Stimulated activated CD4-positive, alpha-beta T cell treated with anti-CD3 and anti-CD28 coated beads, Interleukin-15, amount 100 ng/mL, for 24 hours (primary cell): ENCODE measurements around the gene MDP1.
"Not testable (repeated sequence)": the region's sequence is repeated elsewhere in the genome, so short reads cannot be mapped to it uniquely, and the experiment has no call there.

Source experiments
- DNase-seq: peaks from one replicate; pipeline ENCODE4 v3.0.0-alpha.2; 2020

Gene MDP1

DNA sequence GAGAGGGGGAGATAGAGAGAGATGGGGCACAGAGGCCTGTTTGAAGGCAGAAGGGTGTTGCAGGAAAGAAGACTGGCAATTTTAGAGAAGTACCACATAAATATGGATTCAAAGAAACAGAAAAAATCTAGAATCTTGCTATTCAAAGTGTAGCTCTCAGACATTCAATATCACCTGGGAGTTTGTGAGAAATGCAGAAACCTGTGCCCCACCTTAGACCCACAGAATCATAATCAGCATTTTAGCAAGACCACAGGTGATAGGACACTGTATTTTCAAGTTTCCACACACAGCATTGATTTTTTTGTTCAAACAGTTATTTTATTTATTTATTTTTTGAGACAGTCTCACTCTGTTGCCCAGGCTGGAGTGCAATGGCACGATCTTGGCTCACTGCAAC is 13.0 kb upstream of the MDP1 start:
- DNase-seq: no peak

GRCh38 chr14:24226473-24226872 is 10.6 kb upstream of the MDP1 start:
- no peak for DNase-seq

- no peak for DNase-seq
Measured at GRCh38 chr14:24224618-24225071, 8.8 kb upstream of the MDP1 start.

DNA sequence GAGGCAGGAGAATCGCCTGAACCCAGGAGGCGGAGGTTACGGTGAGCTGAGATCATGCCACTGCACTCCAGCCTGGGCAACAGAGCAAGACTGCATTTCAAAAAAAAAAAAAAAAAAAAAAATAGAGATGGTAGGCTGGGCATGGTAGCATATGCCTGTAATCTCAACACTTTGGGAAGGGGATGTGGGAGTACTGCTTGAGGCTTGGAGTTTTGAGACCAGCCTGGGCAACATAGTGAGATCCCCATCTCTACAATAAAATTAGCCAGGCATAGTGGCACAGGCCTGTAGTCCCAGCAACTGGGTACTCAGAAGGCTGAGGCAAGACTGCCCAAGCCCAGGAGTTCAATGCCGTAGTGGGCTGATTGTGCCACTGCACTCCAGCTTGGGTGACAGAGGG is 7.1 kb upstream of the MDP1 start:
- DNase-seq: not testable (repeated sequence)

DNA sequence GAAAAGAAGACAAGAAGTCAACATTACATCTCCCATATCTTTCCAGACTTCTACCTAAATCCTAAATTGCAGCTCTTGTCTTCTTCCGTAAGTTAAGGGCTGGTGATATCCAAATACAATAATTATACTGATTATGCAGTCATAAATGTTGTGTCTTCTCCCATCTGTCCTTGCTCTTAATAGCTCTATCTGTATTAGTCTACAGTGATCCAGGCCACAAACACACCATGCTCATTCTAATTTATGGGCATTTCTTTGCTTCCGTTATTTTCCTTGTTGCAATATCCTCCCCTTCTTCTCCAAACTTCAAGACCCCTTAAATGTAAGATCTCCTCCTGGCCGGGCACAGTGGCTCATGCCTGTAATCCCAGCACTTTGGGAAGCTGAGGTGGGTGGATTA is 3.7 kb upstream of the MDP1 start:
- DNase-seq: no peak

GRCh38 chr14:24219080-24219479 is 3.2 kb upstream of the MDP1 start:
- DNase-seq: no peak

DNA sequence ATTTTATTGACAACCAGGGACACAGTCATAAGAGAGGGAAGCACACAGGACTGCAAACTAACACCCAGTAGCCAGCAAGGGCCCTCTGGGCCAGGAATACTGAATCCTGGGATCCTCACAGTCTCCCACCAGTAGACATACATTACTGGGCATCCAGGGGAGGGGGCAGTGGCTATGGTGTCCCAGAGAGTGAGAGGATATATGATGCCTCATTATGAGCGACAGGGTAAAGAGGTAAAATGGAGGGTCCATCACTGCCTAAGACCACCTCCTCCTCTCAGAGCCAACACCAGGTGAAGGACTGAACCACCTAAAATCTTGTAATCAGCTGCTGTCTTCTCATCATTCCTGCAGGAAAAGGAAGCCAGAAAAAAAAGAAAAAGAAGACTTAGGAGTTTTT is 1.0 kb upstream of the MDP1 start:
- not testable (repeated sequence) for DNase-seq

- DNase-seq: no peak
Measured at GRCh38 chr14:24216345-24216699, 456 bp upstream of the MDP1 start.

DNA sequence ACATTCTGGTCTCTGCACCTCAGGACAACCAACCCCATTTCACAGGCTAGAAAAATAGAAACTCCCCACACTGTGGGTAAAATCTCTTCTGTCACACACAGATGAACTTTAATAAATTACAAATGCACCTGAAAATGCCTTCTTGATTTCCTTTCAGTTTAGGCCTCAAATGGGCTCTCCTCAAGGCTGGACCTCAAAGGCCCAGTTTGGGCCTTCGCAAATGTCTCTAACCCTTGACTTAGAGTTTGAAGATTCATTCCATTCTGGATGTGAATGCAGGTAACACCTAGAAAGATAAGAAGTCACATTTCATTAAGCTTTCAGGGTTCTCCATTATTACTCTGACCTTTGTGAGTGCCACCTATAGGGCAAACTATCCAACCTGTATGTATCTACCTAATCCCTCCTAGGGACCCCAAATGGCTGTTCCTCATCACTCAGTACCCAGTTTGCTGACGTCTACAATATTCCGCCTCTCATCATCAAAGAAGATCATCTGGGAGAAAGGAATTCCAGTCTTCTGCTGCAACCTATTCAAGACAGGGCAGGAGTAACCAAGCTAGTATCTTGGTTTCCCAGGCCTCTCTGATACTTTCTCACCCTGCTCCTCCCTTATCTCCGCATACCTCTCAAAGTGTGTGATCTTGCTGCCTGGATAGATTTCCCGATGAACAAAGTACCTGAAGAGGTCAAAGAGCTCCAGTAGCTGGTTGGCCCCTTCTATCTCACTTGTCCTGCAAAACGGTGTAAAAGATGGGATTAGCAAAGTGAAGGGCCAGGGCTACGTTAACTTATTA is 1.8 kb downstream of the MDP1 start:
- no peak for DNase-seq

DNA sequence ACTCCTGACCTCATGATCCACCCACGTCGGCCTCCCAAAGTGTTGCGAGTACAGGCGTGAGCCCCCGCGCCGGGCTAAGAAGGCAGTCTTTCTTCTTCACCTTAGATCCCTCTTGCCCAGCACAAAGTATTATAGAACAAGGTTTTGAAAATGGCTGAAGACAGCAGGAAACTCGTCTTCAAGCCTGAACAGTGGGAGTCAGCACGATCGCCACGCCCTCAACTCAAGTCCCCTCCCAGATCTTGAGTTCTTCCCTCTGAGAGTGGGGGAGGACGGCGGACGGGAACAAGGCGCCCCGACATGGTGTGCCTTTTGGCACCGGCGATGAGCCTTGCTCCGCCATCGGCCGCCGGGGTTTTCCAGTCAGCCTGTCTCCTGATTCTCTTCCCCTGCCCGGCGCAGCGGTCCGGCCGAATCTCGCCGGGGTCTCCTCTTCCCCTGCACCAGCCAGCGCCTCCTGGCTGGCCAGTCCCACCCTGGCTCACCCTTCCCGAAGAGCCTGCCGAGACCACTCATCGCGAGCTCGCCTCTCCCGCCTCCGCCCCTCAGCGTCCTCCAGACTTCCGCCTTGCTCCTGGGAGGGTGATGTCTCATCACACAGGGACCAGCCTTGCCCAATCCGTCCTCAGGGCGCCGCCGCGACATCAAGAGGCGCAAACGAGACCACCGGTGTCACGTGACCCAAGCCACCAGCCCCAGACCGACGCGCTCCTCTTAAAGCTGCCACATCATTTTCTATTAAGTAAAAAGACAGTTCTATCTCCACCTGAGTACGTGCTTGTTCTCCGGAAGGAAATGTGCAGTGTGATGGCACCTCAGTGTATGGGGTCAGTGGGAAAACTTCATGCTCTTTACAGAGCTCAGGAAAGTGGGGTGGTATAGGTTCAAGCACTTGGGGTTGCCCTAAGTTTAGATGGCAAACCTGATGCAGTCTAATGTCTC is 2.7 kb downstream of the MDP1 start, which contains the start of gene CHMP4A:
Gene CHMP4A (minus strand): TSS at position 565 of the 942 bp plus-strand sequence. CDS start 49 bp downstream, at position 516.
- DNase-seq: peak; percentile 99

- no peak for DNase-seq
Measured at GRCh38 chr14:24211311-24211710, 4.6 kb downstream of the MDP1 start.

- no peak for DNase-seq
Measured at GRCh38 chr14:24207625-24208024, 8.2 kb downstream of the MDP1 start.

- DNase-seq: no peak
Measured at GRCh38 chr14:24207104-24207551, 8.7 kb downstream of the MDP1 start.

GRCh38 chr14:24206260-24207103 is 9.4 kb downstream of the MDP1 start:
- DNase-seq: no peak

DNA sequence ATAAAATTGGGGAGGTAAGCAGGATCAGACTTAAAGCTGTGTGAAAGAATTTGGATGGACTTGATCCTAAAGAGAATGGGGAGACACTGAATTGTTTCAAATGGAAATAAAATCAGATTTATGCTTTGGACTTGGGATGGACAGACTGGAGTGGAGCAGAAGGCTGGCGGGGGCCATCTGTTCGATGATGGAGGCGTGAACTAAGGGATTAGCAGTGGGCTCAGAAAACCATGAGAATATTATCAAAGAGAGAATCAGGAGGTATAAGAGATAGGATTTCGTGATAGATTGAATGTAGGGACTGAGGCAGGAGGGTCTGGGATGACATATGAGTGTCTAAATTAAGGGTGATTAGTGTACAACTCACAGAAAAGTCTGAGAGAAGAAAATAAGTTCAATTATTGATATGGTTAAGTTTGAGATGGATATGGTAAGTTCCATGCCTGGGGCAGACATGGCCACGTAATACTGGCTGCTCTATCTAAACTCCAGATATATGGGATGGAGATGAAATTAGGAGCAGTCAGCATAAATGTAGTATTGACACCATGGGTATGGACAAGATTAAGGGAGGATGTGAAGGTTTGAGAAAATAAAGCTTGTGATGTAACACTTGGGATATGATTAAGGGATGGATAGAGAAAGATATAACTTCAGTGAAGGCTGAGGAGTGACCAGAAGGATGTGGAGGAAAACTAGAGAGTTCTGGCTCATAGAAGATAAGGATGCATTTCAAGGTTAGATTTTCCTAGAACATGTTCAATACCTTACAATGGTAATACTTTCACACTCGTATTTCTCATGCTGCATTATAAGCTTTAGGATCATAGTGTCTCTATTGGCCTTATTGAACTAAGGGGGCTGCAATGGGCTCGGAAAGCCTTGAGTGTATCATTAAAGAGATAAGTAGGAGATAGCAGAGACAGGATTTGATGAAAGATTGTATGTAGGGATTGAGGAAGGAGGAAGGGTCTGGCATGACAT is 11.4 kb downstream of the MDP1 start:
- no peak for DNase-seq

DNA sequence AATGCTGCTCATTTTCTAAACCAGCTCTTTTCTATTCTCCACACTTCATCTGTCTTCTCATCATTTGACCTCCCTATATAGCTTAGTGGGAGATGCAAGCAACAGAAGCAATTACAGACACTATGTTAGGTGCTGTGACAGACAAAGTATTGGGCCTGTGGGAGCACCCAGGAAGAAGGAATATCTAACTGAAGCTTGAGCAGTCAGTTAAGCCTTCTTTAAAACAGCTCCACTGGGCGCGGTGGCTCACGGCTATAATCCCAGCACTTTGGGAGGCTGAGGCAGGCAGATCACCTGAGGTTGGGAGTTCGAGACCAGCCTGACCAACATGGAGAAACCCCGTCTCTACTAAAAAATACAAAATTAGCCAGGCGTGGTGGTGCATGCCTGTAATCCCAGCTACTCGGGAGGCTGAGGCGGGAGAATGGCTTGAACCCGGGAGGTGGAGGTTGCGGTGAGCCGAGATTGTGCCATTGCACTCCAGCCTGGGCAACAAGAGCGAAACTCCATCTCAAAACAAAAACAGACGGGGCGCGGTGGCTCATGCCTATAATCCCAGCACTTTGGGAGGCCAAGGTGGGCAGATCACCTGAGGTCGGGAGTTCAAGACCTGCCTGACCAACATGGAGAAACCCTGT is 12.5 kb downstream of the MDP1 start:
- DNase-seq: not testable (repeated sequence)

GRCh38 chr14:24202538-24202937 is 13.3 kb downstream of the MDP1 start:
- not testable (repeated sequence) for DNase-seq

DNA sequence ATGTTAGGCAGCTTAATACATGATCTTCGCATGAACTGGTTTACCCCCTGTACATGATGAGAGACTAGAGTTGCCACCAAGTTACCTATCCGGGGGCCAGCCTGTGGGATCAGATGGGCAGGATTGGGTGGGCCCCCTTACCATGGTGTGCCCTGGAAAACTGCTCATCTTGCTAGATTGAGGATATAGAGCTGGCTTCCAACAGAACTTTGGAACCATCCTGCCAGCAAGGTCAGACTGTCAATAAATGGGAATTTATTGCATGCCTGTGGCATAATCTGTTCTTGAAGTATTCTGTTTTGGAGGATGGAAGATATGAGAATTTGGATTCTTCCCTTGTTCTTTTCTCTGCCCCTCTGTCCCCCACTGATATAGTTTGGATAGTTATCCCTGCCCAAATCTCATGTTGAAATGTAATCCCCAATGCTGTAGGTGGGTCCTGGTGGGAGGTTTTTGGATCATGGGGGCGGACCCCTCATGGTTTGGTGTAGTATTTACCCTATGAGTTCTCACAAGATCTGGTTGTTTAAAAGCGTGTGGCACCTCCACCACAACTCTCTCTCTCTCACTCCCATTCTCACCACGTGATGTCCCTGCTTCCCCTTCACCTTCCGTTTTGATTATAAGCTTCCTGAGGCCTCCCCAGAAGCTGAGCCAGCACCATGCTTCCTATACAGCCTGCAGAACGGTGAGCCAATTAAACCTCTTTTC is 16.9 kb downstream of the MDP1 start:
- no peak for DNase-seq

- DNase-seq: no peak
Measured at GRCh38 chr14:24197056-24197450, 18.8 kb downstream of the MDP1 start.
